Liver (tissue), 3 donors: Measurements from ENCODE around the gene CDK5RAP2.

Experiments used
- ATF3 ChIP-seq: IDR thresholded peaks from 2 replicates; pipeline ENCODE4 v1.6.1; 2016; ENCODE audit warnings: antibody characterized with exemption
- CTCF ChIP-seq: fragments of 150-350 bp; IDR thresholded peaks from 2 replicates; pipeline ENCODE4 v1.5.1; 2017; ENCODE audit warnings: improper control_type of control experiment, low read depth, low read length; ENCODE audit not compliant: missing input control
- EGR1 ChIP-seq, 2 donors: IDR thresholded peaks; 2 replicates each; pipeline ENCODE4 v1.6.1; 2016 to 2018; ENCODE audit warnings: antibody characterized with exemption in 2 of 2, low read depth in 2 of 2
- FOXA2 ChIP-seq: IDR thresholded peaks from 2 replicates; pipeline ENCODE4 v1.6.1; 2016; ENCODE audit warnings: antibody characterized with exemption
- GABPA ChIP-seq, 2 donors: IDR thresholded peaks in 1 of 2; conservative IDR thresholded peaks in 1 of 2; 2 replicates each; pipeline ENCODE4 v1.6.1; 2016; ENCODE audit warnings: antibody characterized with exemption in 2 of 2, mild to moderate bottlenecking in 1 of 2, moderate library complexity in 1 of 2
- HNF4A ChIP-seq, 2 donors: conservative IDR thresholded peaks; 2 replicates each; pipeline ENCODE4 v1.6.1; 2016; ENCODE audit warnings: antibody characterized with exemption in 2 of 2, mild to moderate bottlenecking in 2 of 2
- MAX ChIP-seq: IDR thresholded peaks from 2 replicates; pipeline ENCODE4 v1.6.1; 2016; ENCODE audit warnings: antibody characterized with exemption
- RXRA ChIP-seq, 2 donors: IDR thresholded peaks; 2 replicates each; pipeline ENCODE4 v1.6.1; 2017 to 2018; ENCODE audit warnings: antibody characterized with exemption in 2 of 2, mild to moderate bottlenecking in 1 of 2
- SP1 ChIP-seq: IDR thresholded peaks from 2 replicates; pipeline ENCODE4 v1.6.1; 2018; ENCODE audit warnings: antibody characterized with exemption, mild to moderate bottlenecking
- donor health status: healthy.
- donor health status: healthy.

- TF ChIP-seq RXRA (IDR thresholded peaks at IDR 0.05) (peak in 1 of 2 donors; percentile 47), CTCF (no peak), FOXA2 (peak; percentile 51), SP1 (no peak), ATF3 (no peak), MAX (peak; percentile 24), GABPA (IDR thresholded peaks at IDR 0.05 in 1 of 2, conservative IDR thresholded peaks at IDR 0.05 in 1 of 2) (no peak), EGR1 (IDR thresholded peaks at IDR 0.05; ENCODE audit: low read depth in 2 of 2) (peak in 1 of 2 donors; percentile 34), HNF4A (conservative IDR thresholded peaks at IDR 0.05) (peak in 1 of 2 donors; percentile 21)
Observed at GRCh38 chr9:120438111-120438510, 141.9 kb downstream of the CDK5RAP2 start.
